OCI-M1 (cell line): ENCODE results near the gene CPTP.
"Not testable (repeated sequence)": the region's sequence is repeated elsewhere in the genome, so short reads cannot be mapped to it uniquely, and the experiment has no call there.

Experiments
- DNase-seq: peaks from one replicate; lab custom pipeline; 2025; lab: John Stamatoyannopoulos, UW

CPTP gene

DNA sequence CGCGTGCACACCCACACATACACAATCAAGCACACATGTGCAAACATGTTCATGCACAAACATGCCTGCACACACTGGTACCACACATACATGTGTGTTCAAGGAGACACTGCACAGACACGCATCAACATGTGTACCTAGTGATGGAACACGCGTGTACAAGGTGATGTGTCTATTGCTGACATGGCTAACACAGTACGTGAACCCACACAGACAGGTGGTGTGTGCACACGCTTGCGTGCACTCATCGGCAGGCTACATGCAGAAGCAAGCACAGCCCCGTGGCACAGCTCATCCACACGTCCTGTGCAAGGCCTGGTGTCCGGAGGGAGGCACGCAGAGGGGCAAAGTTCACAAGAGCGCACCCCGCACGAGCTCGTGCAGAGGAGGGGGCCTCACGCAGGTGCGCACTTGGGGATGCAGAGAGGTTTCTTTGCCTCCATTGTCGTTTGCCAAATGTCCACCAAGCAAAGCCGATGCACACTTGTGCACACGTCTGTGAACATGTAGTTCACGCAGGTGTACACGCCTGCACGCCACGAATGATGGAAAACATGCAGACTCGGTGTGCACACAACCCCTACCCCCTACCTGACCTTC is 17.8 kb upstream of the CPTP start:
- DNase-seq, result no peak

GRCh38 chr1:1307261-1307922 is 17.2 kb upstream of the CPTP start:
- DNase-seq, result peak; percentile 66

- DNase-seq, result peak; percentile 96
These were observed 16.5 kb upstream of the CPTP start, which contains the start of the genes ACAP3 and PUSL1 for GRCh38 chr1:1307923-1308755. Gene ACAP3 (minus strand): TSS chr1:1307930. CDS start chr1:1307815, 115 bp downstream. Gene PUSL1 (plus strand): TSS chr1:1308597. CDS start chr1:1308644, 47 bp downstream.

GRCh38 chr1:1308756-1309250 is 15.8 kb upstream of the CPTP start:
- DNase-seq, result peak; percentile 31

DNA sequence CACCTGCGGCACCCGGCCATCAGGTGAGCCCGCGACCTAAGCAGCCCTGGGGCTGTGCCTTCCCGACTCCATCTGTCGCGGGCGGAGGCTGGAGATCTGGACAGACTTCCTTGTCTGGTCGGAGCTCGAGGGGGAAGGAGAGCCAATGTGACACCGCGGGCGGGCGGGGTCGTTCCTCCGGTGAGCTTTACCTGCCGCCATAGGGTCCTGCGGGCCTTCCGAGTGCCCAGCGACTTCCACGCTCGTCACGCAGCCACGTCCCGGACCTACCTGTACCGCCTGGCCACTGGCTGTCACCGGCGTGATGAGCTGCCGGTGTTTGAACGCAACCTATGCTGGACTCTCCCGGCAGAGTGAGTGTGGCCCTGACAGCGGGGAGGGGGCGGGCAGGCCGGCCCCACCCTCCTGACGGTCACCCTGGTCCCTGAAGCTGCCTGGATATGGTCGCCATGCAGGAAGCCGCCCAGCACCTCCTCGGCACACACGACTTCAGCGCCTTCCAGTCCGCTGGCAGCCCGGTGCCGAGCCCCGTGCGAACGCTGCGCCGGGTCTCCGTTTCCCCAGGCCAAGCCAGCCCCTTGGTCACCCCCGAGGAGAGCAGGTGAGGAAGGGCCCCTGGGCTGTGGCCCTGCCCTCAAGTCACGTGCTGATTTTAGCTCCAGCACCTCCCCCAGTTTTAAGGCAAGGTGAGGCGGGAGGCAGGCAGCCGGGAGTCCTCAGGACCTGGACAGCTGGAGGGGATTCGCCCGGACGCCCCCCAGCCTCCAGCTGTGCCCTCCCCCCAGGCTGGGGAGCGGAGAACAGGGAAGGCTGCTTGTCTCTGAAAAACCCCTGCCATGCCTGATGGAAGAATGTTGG is 15.1 kb upstream of the CPTP start:
- peak; percentile 31 for DNase-seq

- DNase-seq, result no peak
These were observed 14.6 kb upstream of the CPTP start for GRCh38 chr1:1310109-1310385.

DNA sequence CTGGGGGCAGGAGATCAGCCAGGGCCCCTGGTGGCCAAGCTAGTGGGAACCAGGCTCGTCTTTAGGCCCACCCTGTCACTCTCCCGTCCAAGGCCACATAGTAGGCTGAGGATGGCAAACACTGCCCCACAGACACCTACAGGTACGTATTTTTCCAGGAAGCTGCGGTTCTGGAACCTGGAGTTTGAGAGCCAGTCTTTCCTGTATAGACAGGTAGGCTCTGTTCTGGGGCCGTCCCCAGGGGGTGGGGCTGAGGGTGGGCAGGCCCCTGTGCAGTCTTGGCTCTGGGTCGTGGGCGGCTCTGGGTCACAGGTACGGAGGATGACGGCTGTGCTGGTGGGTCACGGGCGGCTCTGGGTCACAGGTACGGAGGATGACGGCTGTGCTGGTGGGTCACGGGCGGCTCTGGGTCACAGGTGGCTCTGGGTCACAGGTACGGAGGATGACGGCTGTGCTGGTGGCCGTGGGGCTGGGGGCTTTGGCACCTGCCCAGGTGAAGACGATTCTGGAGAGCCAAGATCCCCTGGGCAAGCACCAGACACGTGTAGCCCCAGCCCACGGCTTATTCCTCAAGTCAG is 14.0 kb upstream of the CPTP start:
- no peak for DNase-seq

DNA sequence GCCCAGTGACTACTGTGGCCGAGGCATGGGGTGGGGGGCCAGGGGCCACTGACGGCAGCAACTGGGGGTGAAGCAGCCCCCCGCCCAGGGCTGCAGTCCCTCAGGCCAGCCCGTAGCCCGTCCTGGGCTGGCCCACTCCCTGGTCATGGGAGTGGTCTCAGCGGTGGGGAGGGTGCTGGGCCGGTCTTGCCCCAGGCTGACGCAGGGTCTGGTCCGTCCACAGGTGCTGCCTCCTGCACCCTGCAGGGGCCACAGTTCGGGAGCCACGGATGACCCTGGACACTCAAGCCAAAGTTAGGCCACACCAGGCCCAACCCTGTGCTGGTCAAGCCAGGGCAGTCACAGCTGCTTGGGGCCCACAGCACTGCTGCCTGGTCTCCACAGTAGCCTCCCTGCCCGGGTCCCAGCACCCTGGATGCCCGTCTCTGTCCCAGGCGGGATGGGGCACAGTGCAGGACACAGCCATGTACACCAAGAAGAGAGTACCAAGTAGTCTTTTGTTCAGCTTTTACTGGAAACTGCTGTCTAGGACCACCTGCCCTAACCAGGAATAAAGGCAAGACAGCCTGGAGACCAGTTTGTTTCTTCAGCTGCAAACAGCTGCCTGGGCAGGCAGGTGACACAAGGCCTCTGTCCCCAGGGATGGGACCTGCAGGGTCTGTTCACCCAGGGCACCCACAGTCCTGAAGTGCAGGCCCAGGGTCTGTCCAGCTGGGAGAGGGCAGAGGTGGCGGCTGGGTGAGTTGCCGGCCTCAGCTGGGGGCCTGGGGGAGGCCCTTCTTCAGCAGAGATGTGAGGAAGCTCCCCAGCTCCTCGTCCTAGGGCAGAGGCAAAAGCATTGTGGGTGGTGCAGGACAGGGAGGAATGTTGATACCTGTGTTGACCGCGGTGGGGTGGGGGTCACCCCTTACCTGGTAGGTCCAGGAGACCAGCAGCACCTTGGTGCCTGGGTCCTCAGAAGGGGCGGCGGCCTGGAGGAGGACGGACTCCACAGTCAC is 13.2 kb upstream of the CPTP start:
- no peak for DNase-seq

DNA sequence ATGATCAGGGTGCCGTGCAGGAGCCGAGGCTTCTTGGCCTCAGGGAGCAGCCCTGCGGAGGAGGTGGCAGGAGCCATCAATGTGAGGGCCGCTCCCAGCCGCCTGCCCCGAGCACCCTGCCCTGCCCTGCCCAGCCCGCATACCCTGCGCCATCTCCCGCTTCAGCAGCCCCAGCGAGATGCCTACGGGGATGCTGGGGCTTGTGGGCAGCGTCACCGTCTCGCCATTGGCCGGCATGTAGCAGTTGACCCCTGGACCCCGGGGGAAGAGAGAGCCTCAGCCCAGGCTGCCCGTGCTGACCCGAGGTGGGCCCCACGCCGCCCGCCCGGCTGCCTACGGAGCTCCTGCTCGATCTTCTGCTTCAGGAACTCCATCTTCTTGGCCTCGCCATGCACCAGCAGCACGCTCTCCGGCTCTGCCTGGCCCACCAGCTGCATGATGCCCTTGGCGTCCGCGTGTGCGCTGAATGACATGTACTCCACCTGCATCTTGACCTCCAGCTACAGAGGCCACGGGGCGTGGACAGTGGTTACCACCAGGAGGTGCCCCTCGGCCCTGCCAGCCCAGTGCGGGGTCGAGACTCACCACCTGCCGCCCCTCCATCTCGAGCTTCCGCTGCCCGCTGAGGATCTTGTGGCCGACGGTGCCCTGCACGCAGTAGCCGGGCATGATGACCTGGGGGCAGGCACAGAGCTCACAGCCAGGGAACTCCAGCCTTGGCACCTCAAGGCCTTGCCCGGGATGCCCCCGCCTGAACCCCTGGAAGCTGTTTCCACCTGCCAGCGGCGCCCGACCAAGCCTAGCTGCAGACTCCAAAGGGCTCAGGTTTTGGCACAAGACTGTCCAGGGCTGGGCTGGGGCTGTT is 11.9 kb upstream of the CPTP start:
- no peak for DNase-seq

GRCh38 chr1:1313500-1314236 is 10.9 kb upstream of the CPTP start:
- no peak for DNase-seq

- DNase-seq, result no peak
These were observed 10.4 kb upstream of the CPTP start for GRCh38 chr1:1314237-1314586.

DNA sequence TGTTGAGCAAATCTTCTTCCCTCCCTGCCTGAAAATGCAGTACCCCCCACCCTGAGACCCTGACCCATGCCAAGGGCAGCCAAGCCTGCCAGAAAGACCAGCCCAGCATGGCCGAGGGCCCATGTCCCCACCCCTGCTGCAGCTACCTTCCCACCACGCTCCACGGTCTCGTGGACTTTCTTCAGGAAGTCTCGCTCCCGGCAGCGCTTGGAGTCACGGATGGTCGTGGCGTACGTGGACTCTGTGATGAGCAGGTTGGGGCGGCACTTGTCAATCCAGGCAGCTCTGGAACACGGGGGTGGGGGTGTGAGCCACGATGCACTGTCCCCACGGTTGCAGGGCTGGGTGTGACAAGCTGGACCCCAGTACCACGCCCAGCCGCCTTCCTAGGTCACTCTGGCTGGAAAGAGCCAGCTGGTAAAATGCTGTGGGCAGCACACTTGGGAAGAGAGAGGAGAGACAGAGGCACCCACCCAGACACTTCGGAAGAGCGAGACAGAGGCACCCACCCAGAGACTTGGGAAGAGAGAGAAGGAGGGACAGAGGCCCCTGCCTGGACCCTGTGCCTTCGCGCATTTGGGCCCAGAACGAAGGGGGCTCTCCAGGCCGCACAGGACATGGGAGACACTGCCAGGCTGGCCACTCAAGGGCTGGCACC is 9.8 kb upstream of the CPTP start:
- no peak for DNase-seq

GRCh38 chr1:1315435-1315954 is 9.1 kb upstream of the CPTP start:
- no peak for DNase-seq

- DNase-seq, result not testable (repeated sequence)
These were observed 8.4 kb upstream of the CPTP start for GRCh38 chr1:1316199-1316598.

DNA sequence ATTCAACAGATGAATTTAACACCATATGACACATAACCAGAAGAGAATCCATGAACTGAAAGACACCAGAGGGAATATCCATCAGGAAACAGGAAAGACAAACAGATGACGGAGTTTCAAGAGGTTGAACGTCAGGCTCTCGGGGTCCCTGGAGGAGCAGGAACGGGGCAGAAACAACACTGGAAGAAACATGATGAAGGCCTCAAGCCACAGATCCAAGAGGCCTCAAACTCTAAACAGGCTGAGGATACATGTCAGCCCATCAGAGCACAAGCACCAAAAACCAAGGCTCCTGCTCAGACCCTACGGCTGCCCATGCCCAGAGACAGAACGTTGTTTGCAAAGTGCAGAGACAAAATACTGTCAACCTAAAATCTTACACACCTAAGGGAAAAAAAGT is 7.2 kb upstream of the CPTP start:
- DNase-seq, result no peak

DNA sequence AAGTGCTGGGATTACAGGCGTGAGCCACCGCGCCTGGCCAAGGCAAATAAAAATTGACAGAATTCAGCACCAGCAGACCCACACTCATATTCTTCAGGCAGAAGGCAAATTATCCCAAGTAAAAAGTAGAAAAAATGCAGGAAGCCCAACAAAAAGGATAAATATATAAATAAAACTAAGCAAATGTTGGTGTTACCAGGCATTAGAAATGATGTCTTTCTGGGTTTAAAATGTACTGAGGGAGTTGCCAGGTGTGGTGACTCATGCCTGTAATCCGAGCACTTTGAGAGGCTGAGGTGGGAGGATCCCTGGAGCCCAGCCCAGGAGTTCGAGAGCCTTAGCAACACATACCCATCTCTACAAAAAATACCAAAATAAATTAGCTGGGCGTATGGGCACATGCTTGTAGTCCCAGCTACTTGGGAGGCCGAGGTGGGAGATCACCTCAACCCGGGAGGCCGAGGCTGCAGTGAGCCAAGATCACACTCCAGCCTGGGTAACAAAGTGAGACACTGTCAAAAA is 6.4 kb upstream of the CPTP start:
- DNase-seq, result no peak

- no peak for DNase-seq
These were observed 5.6 kb upstream of the CPTP start for GRCh38 chr1:1318777-1319645.
